SK-N-SH treated with all-trans-retinoic acid at 6 μM for 48 hours (cell line): Measurements from ENCODE around the gene CAPN13.

ENCODE experiments used
- ATAC-seq: fragments of 200-7000 bp; cut with Tn5 transposase; 3 replicates; pipeline ENCODE4 v1.9.1; 2020; ENCODE audit warnings: mild to moderate bottlenecking, moderate library complexity
- BACH2 ChIP-seq: fragments of 250-450 bp; sonication (Bioruptor Pico); IDR thresholded peaks from 2 replicates; pipeline ENCODE4 v1.9.0; 2021; ENCODE audit warnings: mild to moderate bottlenecking, borderline replicate concordance
- CSDC2 ChIP-seq: fragments of 250-450 bp; sonication (Bioruptor Pico); IDR thresholded peaks from 2 replicates; pipeline ENCODE4 v1.5.0; 2020; ENCODE audit warnings: mild to moderate bottlenecking, moderate library complexity
- ESRRG ChIP-seq: fragments of 250-450 bp; sonication (Bioruptor Pico); IDR thresholded peaks from 2 replicates; pipeline ENCODE4 v1.6.1; 2021; ENCODE audit warnings: mild to moderate bottlenecking
- ISL1 ChIP-seq: fragments of 250-450 bp; sonication (Bioruptor Pico); IDR thresholded peaks from 2 replicates; pipeline ENCODE4 v2.1.2; 2022; ENCODE audit warnings: mild to moderate bottlenecking, moderate library complexity
- OSR1 ChIP-seq: fragments of 250-450 bp; sonication (Bioruptor Pico); IDR thresholded peaks from 2 replicates; pipeline ENCODE4 v1.8.0; 2022; ENCODE audit warnings: moderate library complexity, mild to moderate bottlenecking, inconsistent platforms
- PPARA ChIP-seq: fragments of 250-450 bp; sonication (Bioruptor Pico); IDR thresholded peaks from 2 replicates; pipeline ENCODE4 v1.5.0; 2020; ENCODE audit warnings: mild to moderate bottlenecking, borderline replicate concordance
- RARB ChIP-seq: fragments of 250-450 bp; sonication (Bioruptor Pico); IDR thresholded peaks from 2 replicates; pipeline ENCODE4 v1.8.0; 2021; ENCODE audit warnings: mild to moderate bottlenecking, moderate library complexity
- SNAI2 ChIP-seq: fragments of 250-450 bp; sonication (Bioruptor Pico); IDR thresholded peaks from 2 replicates; pipeline ENCODE4 v1.5.0; 2020; ENCODE audit warnings: mild to moderate bottlenecking, moderate library complexity
- TCF4 ChIP-seq: fragments of 250-450 bp; sonication (Bioruptor Pico); IDR thresholded peaks from 2 replicates; pipeline ENCODE4 v1.8.0; 2021; ENCODE audit warnings: mild to moderate bottlenecking, moderate library complexity, borderline replicate concordance
- TOX ChIP-seq: fragments of 250-450 bp; sonication (Bioruptor Pico); IDR thresholded peaks from 2 replicates; pipeline ENCODE4 v1.8.0; 2021; ENCODE audit warnings: mild to moderate bottlenecking, moderate library complexity, borderline replicate concordance
- TSHZ2 ChIP-seq: fragments of 250-450 bp; sonication (Bioruptor Pico); IDR thresholded peaks from 2 replicates; pipeline ENCODE4 v1.5.0; 2020; ENCODE audit warnings: mild to moderate bottlenecking, moderate library complexity
- ZC3H10 ChIP-seq: fragments of 250-450 bp; sonication (Bioruptor Pico); IDR thresholded peaks from 2 replicates; pipeline ENCODE4 v1.5.1; 2021; ENCODE audit warnings: mild to moderate bottlenecking, moderate library complexity
- ZFP3 ChIP-seq: fragments of 250-450 bp; sonication (Bioruptor Pico); IDR thresholded peaks from 2 replicates; pipeline ENCODE4 v1.5.0; 2020; ENCODE audit warnings: mild to moderate bottlenecking, moderate library complexity
- ZFP30 ChIP-seq: fragments of 450-650 bp; formaldehyde crosslinking; IDR thresholded peaks from 2 replicates; pipeline ENCODE4 v1.5.0; 2022; ENCODE audit warnings: mild to moderate bottlenecking, moderate library complexity
- ZNF565 ChIP-seq: fragments of 450-650 bp; formaldehyde crosslinking; conservative IDR thresholded peaks from 2 replicates; pipeline ENCODE4 v1.5.0; 2020; ENCODE audit warnings: low read depth, mild to moderate bottlenecking, moderate library complexity
- ZNF70 ChIP-seq: fragments of 450-650 bp; formaldehyde crosslinking; IDR thresholded peaks from 2 replicates; pipeline ENCODE4 v1.5.0; 2020; ENCODE audit warnings: mild to moderate bottlenecking, moderate library complexity
- ZNF8 ChIP-seq: fragments of 450-650 bp; formaldehyde crosslinking; IDR thresholded peaks from 2 replicates; pipeline ENCODE4 v1.5.0; 2020; ENCODE audit warnings: mild to moderate bottlenecking, moderate library complexity
- TF ChIP-seq, protein P1 (sequence below): fragments of 250-450 bp; sonication (Bioruptor Pico); IDR thresholded peaks from 2 replicates; pipeline ENCODE4 v1.5.1; 2020; ENCODE audit warnings: low read depth, mild to moderate bottlenecking, moderate library complexity
- TF ChIP-seq, protein P2 (sequence below): fragments of 250-450 bp; sonication (Bioruptor Pico); IDR thresholded peaks from 2 replicates; pipeline ENCODE4 v1.8.0; 2020; ENCODE audit warnings: mild to moderate bottlenecking, moderate library complexity, borderline replicate concordance
- TF ChIP-seq, protein P3 (sequence below): fragments of 250-450 bp; sonication (Bioruptor Pico); IDR thresholded peaks from 2 replicates; pipeline ENCODE4 v1.8.0; 2021; ENCODE audit warnings: low read depth, mild to moderate bottlenecking, moderate library complexity, borderline replicate concordance

CAPN13 gene

DNA sequence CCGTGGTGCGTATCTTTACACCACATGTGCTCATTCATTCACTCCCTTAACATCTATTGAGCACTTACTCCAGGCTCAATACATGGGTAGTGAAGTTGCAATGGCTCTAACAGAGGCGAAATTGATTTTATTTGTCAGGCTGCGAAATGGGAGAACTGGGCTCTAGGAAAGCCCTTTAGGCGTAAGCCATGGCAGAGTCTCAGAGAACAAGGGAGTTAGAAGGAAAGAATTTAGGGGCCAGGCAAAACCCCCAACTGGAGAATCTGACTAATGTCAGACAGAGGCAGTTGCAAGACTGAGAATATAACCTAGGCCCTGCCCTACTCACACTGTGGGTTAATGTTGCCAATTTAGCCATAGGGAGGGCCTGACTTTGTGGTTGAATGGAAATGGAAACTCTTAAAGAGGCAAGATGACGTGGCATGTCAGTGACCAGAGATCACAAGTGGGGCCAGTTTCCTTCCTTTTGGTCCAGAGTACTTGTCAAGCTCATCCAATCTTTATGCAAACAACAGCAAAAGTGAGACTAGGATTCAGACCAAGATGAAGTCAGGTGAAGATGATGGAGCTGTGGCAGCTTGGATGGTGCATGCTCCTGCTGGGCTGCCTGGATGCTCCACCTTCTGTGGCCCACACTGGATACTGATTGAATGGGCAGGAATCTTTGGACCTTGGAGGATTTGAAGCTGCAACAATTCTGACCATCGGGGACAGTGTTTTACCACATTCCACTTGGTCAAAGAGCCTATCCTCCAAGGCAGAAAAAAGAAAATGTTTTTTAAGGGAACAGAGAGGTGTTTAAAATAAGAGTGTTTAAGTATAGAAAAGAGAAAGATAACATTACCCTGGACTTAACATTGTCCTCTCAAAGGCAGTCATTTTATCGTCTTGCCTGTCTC lies 92.2 kb downstream of the CAPN13 start:
- no peak for TF ChIP-seq ZC3H10 (CRISPR knock-in tag)
- TF ChIP-seq, protein P1, sequence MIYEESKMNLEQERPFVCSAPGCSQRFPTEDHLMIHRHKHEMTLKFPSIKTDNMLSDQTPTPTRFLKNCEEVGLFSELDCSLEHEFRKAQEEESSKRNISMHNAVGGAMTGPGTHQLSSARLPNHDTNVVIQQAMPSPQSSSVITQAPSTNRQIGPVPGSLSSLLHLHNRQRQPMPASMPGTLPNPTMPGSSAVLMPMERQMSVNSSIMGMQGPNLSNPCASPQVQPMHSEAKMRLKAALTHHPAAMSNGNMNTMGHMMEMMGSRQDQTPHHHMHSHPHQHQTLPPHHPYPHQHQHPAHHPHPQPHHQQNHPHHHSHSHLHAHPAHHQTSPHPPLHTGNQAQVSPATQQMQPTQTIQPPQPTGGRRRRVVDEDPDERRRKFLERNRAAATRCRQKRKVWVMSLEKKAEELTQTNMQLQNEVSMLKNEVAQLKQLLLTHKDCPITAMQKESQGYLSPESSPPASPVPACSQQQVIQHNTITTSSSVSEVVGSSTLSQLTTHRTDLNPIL (CRISPR knock-in tag): no peak
- no peak for TF ChIP-seq ZFP30 (CRISPR knock-in tag)
- TF ChIP-seq ZNF8 (CRISPR knock-in tag): no peak
- TF ChIP-seq OSR1 (CRISPR knock-in tag): no peak
- TF ChIP-seq SNAI2: no peak
- no peak for TF ChIP-seq ZNF565 (CRISPR knock-in tag)
- TF ChIP-seq, protein P2, sequence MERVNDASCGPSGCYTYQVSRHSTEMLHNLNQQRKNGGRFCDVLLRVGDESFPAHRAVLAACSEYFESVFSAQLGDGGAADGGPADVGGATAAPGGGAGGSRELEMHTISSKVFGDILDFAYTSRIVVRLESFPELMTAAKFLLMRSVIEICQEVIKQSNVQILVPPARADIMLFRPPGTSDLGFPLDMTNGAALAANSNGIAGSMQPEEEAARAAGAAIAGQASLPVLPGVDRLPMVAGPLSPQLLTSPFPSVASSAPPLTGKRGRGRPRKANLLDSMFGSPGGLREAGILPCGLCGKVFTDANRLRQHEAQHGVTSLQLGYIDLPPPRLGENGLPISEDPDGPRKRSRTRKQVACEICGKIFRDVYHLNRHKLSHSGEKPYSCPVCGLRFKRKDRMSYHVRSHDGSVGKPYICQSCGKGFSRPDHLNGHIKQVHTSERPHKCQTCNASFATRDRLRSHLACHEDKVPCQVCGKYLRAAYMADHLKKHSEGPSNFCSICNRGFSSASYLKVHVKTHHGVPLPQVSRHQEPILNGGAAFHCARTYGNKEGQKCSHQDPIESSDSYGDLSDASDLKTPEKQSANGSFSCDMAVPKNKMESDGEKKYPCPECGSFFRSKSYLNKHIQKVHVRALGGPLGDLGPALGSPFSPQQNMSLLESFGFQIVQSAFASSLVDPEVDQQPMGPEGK (CRISPR knock-in tag): no peak
- no peak for TF ChIP-seq RARB
- no peak for TF ChIP-seq TSHZ2 (CRISPR knock-in tag)
- TF ChIP-seq PPARA: no peak
- TF ChIP-seq CSDC2 (CRISPR knock-in tag): no peak
- TF ChIP-seq ISL1: no peak
- no peak for TF ChIP-seq ZNF70
- TF ChIP-seq, protein P3, sequence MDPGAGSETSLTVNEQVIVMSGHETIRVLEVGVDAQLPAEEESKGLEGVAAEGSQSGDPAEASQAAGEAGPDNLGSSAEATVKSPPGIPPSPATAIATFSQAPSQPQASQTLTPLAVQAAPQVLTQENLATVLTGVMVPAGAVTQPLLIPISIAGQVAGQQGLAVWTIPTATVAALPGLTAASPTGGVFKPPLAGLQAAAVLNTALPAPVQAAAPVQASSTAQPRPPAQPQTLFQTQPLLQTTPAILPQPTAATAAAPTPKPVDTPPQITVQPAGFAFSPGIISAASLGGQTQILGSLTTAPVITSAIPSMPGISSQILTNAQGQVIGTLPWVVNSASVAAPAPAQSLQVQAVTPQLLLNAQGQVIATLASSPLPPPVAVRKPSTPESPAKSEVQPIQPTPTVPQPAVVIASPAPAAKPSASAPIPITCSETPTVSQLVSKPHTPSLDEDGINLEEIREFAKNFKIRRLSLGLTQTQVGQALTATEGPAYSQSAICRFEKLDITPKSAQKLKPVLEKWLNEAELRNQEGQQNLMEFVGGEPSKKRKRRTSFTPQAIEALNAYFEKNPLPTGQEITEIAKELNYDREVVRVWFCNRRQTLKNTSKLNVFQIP: no peak
- no peak for TF ChIP-seq BACH2 (CRISPR knock-in tag)
- no peak for TF ChIP-seq TCF4 (CRISPR knock-in tag)
- TF ChIP-seq TOX: no peak
- no peak for ATAC-seq

DNA sequence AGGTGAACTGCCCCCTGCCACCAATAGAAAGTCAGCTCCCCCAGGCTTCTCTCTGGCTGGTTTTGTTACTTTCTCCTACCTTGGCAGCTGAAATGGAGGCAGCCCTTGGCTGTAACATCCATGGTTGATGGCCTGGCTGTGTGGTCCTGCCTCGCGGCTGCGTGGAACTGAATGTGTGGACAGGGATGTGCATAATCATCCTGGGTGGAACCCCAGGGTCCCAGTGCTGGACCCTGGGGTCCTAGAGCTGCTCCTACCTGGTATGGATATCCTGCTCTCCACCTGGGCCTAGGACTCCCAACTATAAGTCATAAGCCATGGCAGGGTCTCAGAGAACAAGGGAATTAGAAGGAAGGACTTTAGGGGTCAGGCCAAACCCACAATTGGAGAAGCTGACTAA lies 93.5 kb downstream of the CAPN13 start:
- no peak; the same call in 2 of the 3 replicates for ATAC-seq
- TF ChIP-seq ZFP3 (CRISPR knock-in tag): no peak
- no peak for TF ChIP-seq CSDC2 (CRISPR knock-in tag)
- TF ChIP-seq TCF4 (CRISPR knock-in tag): no peak

DNA sequence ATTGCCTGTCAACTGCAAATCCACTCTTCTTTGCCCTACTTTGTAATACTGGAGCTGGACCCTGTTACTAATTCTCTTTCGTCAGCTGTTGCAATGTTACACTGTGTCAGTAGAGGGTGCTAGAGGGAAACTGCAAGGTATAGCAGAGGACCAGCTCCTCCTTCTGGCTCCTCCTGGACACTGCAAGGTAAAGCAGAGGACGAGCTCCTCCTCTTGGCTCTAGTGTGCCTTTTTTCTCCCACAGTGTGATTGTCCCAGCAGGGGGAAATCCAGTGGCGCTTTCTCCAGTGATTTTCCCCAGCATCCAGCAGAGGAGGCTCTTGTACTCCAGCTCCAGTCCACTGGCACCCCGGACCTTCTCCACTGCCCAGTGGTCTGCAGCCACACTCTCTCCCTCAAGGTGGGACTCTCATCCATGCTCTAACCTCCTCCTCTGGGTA lies 95.6 kb downstream of the CAPN13 start:
- TF ChIP-seq RARB (no peak), PPARA (no peak), ZNF565 (CRISPR knock-in tag) (no peak), ZNF70 (no peak), SNAI2 (no peak), ESRRG (CRISPR knock-in tag) (no peak), TSHZ2 (CRISPR knock-in tag) (no peak), CSDC2 (CRISPR knock-in tag) (no peak)
- TF ChIP-seq, protein P1 (CRISPR knock-in tag): no peak
- ATAC-seq: peak; percentile 88
